IMR-90 (cell line): ENCODE data around the gene RPGRIP1L. TPM values are rescaled to one million over a fixed set of nuclear protein-coding genes. Genes with fewer than 3 reads are reported as not detected.

Experiments
- ATAC-seq: fragments of 200-7000 bp; cut with Tn5 transposase; 2 replicates; pipeline ENCODE4 v1.9.1; 2020; ENCODE audit warnings: low read depth, mild to moderate bottlenecking, moderate library complexity
- BruUV-seq: library from RNA; stranded (reverse); fragments of 400-500 nt; replicated peaks from 2 replicates; lab custom pipeline; 2021; lab: Mats Ljungman, UMichigan
- CTCF ChIA-PET: fragments of 300-600 bp; formaldehyde crosslinking; extraction: SDS; loops from one replicate; lab custom pipeline; 2021; ENCODE audit warnings: antibody characterized with exemption; lab: Yijun Ruan, JAX
- POLR2A ChIA-PET: fragments of 300-600 bp; sonication (Branson Sonifier 250); formaldehyde crosslinking; loops from one replicate; lab custom pipeline; 2022; ENCODE audit warnings: antibody characterized with exemption; ENCODE audit not compliant: unreplicated experiment; lab: Charles Lee
- DNase-seq: peaks from one replicate; pipeline ENCODE4 v3.0.0; 2013
- H2AFZ ChIP-seq: replicated peaks from 2 replicates; pipeline ENCODE3; 2013; ENCODE audit warnings: low read length, mild to moderate bottlenecking; ENCODE audit not compliant: poor library complexity
- H2AK5ac ChIP-seq: 2 replicates; pipeline ENCODE4 v1.6.1; 2013; ENCODE audit warnings: low read depth, low read length, inconsistent platforms
- H2AK9ac ChIP-seq: replicated peaks from 2 replicates; pipeline ENCODE3; 2013; ENCODE audit warnings: mild to moderate bottlenecking, low read depth, low read length, moderate library complexity; ENCODE audit not compliant: poor library complexity
- H2BK120ac ChIP-seq: 2 replicates; pipeline ENCODE4 v1.6.1; 2013; ENCODE audit warnings: low read depth, low read length, inconsistent platforms
- H2BK15ac ChIP-seq: 3 replicates; pipeline ENCODE4 v1.6.1; 2013; ENCODE audit warnings: low read depth, low read length, inconsistent platforms
- H2BK20ac ChIP-seq: 2 replicates; pipeline ENCODE4 v1.6.1; 2013; ENCODE audit warnings: low read depth, mild to moderate bottlenecking, inconsistent platforms, low read length, moderate library complexity
- H2BK5ac ChIP-seq: 2 replicates; pipeline ENCODE4 v1.6.1; 2013; ENCODE audit warnings: mild to moderate bottlenecking, low read depth, low read length, inconsistent platforms; ENCODE audit not compliant: poor library complexity, severe bottlenecking
- H3K14ac ChIP-seq: replicated peaks from 2 replicates; pipeline ENCODE4 v1.6.1; 2013; ENCODE audit warnings: low read depth, low read length, inconsistent platforms
- H3K18ac ChIP-seq: 2 replicates; pipeline ENCODE4 v1.6.1; 2013; ENCODE audit warnings: low read depth, low read length, control low read depth
- H3K23ac ChIP-seq: 2 replicates; pipeline ENCODE4 v1.6.1; 2013; ENCODE audit warnings: low read depth, low read length, inconsistent platforms
- H3K27ac ChIP-seq: 2 replicates; pipeline ENCODE4 v1.5.1; 2013; ENCODE audit warnings: mild to moderate bottlenecking, control low read depth, low read length; ENCODE audit not compliant: insufficient read depth
- H3K27me3 ChIP-seq: 2 replicates; pipeline ENCODE4 v1.6.1; 2013; ENCODE audit warnings: low read length; ENCODE audit not compliant: control insufficient read depth, insufficient read depth
- H3K36me3 ChIP-seq: 2 replicates; pipeline ENCODE4 v1.6.1; 2013; ENCODE audit warnings: low read length, mixed read lengths; ENCODE audit not compliant: control insufficient read depth, insufficient read depth
- H3K4ac ChIP-seq: 2 replicates; pipeline ENCODE4 v1.6.1; 2013; ENCODE audit warnings: low read depth, low read length, inconsistent platforms
- H3K4me1 ChIP-seq: 2 replicates; pipeline ENCODE4 v1.6.1; 2013; ENCODE audit warnings: low read length, mixed read lengths; ENCODE audit not compliant: control insufficient read depth, insufficient read depth
- H3K4me2 ChIP-seq: 2 replicates; pipeline ENCODE4 v1.6.1; 2013; ENCODE audit warnings: low read depth, mild to moderate bottlenecking, control low read depth, low read length, moderate library complexity
- H3K4me3 ChIP-seq: 2 replicates; pipeline ENCODE4 v1.5.1; 2013; ENCODE audit warnings: low read depth, mild to moderate bottlenecking, control low read depth, low read length, moderate library complexity; ENCODE audit not compliant: insufficient read depth
- H3K56ac ChIP-seq: 2 replicates; pipeline ENCODE4 v1.6.1; 2013; ENCODE audit warnings: low read length, inconsistent platforms; ENCODE audit not compliant: insufficient read depth; ENCODE audit errors: extremely low read depth
- H3K79me1 ChIP-seq, 2 experiments: 2 replicates each; pipeline ENCODE4 v1.6.1; 2013; ENCODE audit warnings: low read length in 2 of 2, inconsistent platforms in 1 of 2, low read depth in 1 of 2
- H3K9ac ChIP-seq: 2 replicates; pipeline ENCODE4 v1.6.1; 2013; ENCODE audit warnings: low read depth, low read length, control low read depth
- H3K9me1 ChIP-seq: 2 replicates; pipeline ENCODE4 v1.6.1; 2013; ENCODE audit warnings: low read length, inconsistent platforms; ENCODE audit not compliant: insufficient read depth
- H3K9me3 ChIP-seq: 2 replicates; pipeline ENCODE4 v1.6.1; 2013; ENCODE audit warnings: low read length; ENCODE audit not compliant: control insufficient read depth, insufficient read depth
- H4K20me1 ChIP-seq: 2 replicates; pipeline ENCODE4 v1.6.1; 2013; ENCODE audit warnings: low read length, inconsistent platforms; ENCODE audit not compliant: insufficient read depth
- H4K5ac ChIP-seq: 2 replicates; pipeline ENCODE4 v1.6.1; 2013; ENCODE audit warnings: mild to moderate bottlenecking, low read depth, low read length, control low read depth
- H4K8ac ChIP-seq, 2 experiments: 2 replicates each; pipeline ENCODE4 v1.6.1; 2013; ENCODE audit warnings: low read depth in 2 of 2, low read length in 2 of 2, control low read depth in 1 of 2, inconsistent platforms in 1 of 2
- H4K91ac ChIP-seq: 2 replicates; pipeline ENCODE4 v1.6.1; 2013; ENCODE audit warnings: low read depth, low read length, inconsistent platforms; ENCODE audit not compliant: insufficient read depth
- CHD1 ChIP-seq: IDR thresholded peaks from 2 replicates; pipeline ENCODE4 v1.6.1; 2012; ENCODE audit warnings: low read depth, low read length, improper control_type of control experiment
- CTCF ChIP-seq: conservative IDR thresholded peaks from 2 replicates; pipeline ENCODE4 v1.5.1; 2012; ENCODE audit warnings: mild to moderate bottlenecking, low read depth, low read length, improper control_type of control experiment
- FOS ChIP-seq: fragments of 150-350 bp; IDR thresholded peaks from 2 replicates; pipeline ENCODE4 v1.6.1; 2016; ENCODE audit warnings: low read depth, low read length
- MAFK ChIP-seq: IDR thresholded peaks from 2 replicates; pipeline ENCODE4 v1.6.1; 2012; ENCODE audit warnings: low read depth, low read length, improper control_type of control experiment
- MAZ ChIP-seq: IDR thresholded peaks from 2 replicates; pipeline ENCODE4 v1.6.1; 2012; ENCODE audit warnings: low read depth, mild to moderate bottlenecking, low read length, improper control_type of control experiment, moderate library complexity, borderline replicate concordance
- NFE2L2 ChIP-seq: fragments of 150-350 bp; IDR thresholded peaks from 2 replicates; pipeline ENCODE4 v1.6.1; 2016; ENCODE audit warnings: low read depth, mild to moderate bottlenecking, low read length
- RCOR1 ChIP-seq: IDR thresholded peaks from 2 replicates; pipeline ENCODE4 v1.6.1; 2012; ENCODE audit warnings: mild to moderate bottlenecking, low read length, improper control_type of control experiment; ENCODE audit not compliant: insufficient replicate concordance
- RFX5 ChIP-seq: IDR thresholded peaks from 2 replicates; pipeline ENCODE4 v1.8.0; 2012; ENCODE audit warnings: low read depth, mild to moderate bottlenecking, low read length, moderate library complexity
- WGBS, 2 experiments: methylation state at CpG; one replicate each; pipeline versions ENCODE4 v1.1.5 to v1.1.7; 2013; ENCODE audit warnings: missing lambda C conversion rate in 2 of 2; ENCODE audit not compliant: insufficient read length in 1 of 2; ENCODE audit errors: extremely low coverage in 2 of 2; 5-methylcytosine and 5-hydroxymethylcytosine counted together
- dilution Hi-C: fragments of 300-500 bp; cut with HindIII; formaldehyde crosslinking; loops from one replicate; pipeline ENCODE4 v1.14.3; 2018; ENCODE audit warnings: low sequenced_read_pairs; ENCODE audit not compliant: unreplicated experiment
- in situ Hi-C: fragments of 300-500 bp; cut with MboI; formaldehyde crosslinking; loops from 3 replicates; pipeline ENCODE4 v1.14.3; 2019; ENCODE audit warnings: low sequenced_read_pairs, inconsistent platforms, mixed read lengths
- intact Hi-C: fragments of 100-400 bp; cut with micrococcal nuclease; formaldehyde crosslinking; loops from 2 replicates; pipeline ENCODE4 v1.10.0; 2022
- polyA plus RNA-seq, 3 experiments: library from polyadenylated mRNA; depleted of rRNA; stranded (reverse); fragments of >200 nt; gene quantifications; 2 replicates each; pipeline ENCODE4 v1.2.3, GENCODE V29; 2012; ENCODE audit warnings: low replicate concordance in 1 of 3
- total RNA-seq: library from RNA; depleted of rRNA; stranded (reverse); fragments of >200 nt; gene quantifications from 2 replicates; pipeline ENCODE4 v1.2.3, GENCODE V29; 2012
- TF ChIP-seq, protein P1 (sequence below): fragments of 150-350 bp; IDR thresholded peaks from 2 replicates; pipeline ENCODE4 v1.6.1; 2016; ENCODE audit warnings: low read depth, mild to moderate bottlenecking, low read length, moderate library complexity, borderline replicate concordance

Gene RPGRIP1L
- total and polyA plus RNA-seq, 2 of the 4 experiments (the other 2 are of a cell fraction), result 7.3 to 10.4 TPM

DNA sequence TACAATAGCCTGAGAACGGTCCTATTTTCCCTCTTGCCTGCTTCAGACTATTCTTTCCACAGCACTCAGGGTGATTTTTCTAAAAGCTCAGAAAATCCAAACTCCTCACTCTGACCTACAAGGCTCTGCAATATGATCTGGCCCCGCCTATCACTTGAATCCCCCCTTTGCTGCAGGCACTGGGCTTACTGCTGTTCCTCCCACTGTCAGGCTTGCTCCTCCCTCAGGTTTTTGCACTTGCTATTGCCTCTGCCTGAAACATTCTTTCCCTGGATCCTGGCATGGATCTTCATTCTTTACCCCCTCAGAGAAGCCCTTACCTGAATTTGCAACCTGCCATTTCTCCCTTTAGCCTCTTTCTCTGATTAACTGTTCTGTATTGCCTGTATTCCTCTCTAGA lies 52.3 kb downstream of the RPGRIP1L start:
- H2BK5ac ChIP-seq, result no peak overlapping the region
- no peak overlapping the region for H4K8ac ChIP-seq
- no peaks in the 10 kb centered on the region for H3K9me3 ChIP-seq
- DNase-seq (no peak), ATAC-seq (no peak)
- no peak overlapping the region for H3K4ac ChIP-seq
- H3K36me3 ChIP-seq, result 0 out of 2 replicates have a peak, but pooled peaks cover 5% of the 10 kb centered on the region
- peaks cover 3% of the 10 kb centered on the region; the same call in 1 of the 2 replicates for H3K9me1 ChIP-seq
- no peak overlapping the region for H2AFZ ChIP-seq
- intact Hi-C loops, result no loop called here
- no peak overlapping the region for H3K56ac ChIP-seq
- CTCF ChIA-PET, result no interaction called here
- POLR2A ChIA-PET, result no interaction called here
- no peaks in the 10 kb centered on the region for H4K20me1 ChIP-seq
- no peak overlapping the region for H4K91ac ChIP-seq
- BruUV-seq, result no TSS peak
- no peak overlapping the region for H3K9ac ChIP-seq
- H2AK5ac ChIP-seq, result no peak overlapping the region
- H3K14ac ChIP-seq, result no peak overlapping the region
- no peak overlapping the region for H2BK15ac ChIP-seq
- no peak overlapping the region for H2BK20ac ChIP-seq
- in situ Hi-C loops, result no loop called here
- no peak overlapping the region for H3K4me3 ChIP-seq
- H3K18ac ChIP-seq, result no peak overlapping the region
- TF ChIP-seq CTCF, result no peak
- TF ChIP-seq MAFK, result no peak
- no peak for TF ChIP-seq CHD1
- TF ChIP-seq NFE2L2, result no peak
- TF ChIP-seq RCOR1, result no peak
- no peak for TF ChIP-seq MAZ
- TF ChIP-seq RFX5, result no peak
- TF ChIP-seq, protein P1, sequence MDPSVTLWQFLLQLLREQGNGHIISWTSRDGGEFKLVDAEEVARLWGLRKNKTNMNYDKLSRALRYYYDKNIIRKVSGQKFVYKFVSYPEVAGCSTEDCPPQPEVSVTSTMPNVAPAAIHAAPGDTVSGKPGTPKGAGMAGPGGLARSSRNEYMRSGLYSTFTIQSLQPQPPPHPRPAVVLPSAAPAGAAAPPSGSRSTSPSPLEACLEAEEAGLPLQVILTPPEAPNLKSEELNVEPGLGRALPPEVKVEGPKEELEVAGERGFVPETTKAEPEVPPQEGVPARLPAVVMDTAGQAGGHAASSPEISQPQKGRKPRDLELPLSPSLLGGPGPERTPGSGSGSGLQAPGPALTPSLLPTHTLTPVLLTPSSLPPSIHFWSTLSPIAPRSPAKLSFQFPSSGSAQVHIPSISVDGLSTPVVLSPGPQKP, result no peak
- no peak for TF ChIP-seq FOS
- H3K23ac ChIP-seq, result no peak overlapping the region
- no peak overlapping the region for H3K4me2 ChIP-seq
- no peaks in the 10 kb centered on the region for H3K27me3 ChIP-seq
- no peak overlapping the region for H2BK120ac ChIP-seq
- dilution Hi-C loops, result no loop called here
- WGBS, 2 experiments, result 60% methylated on average over 1 of the region's 2 CpGs; no CpG with 5 or more reads in 1 of the 2 experiments
- no peak overlapping the region for H3K27ac ChIP-seq
- H3K79me1 ChIP-seq, result no peaks in the 10 kb centered on the region
- H4K5ac ChIP-seq, result no peak overlapping the region
- no peak overlapping the region for H2AK9ac ChIP-seq
- peaks cover 2% of the 10 kb centered on the region; the same call in 1 of the 2 replicates for H3K4me1 ChIP-seq
